ENCODE data around the gene EOLA2. TPM values are rescaled to one million over a fixed set of nuclear protein-coding genes. Genes with fewer than 3 reads are reported as not detected.

EOLA2 gene
- total and polyA plus RNA-seq, 9 of the 15 experiments (the other 6 are each of a cell fraction or from before 2014, with no cell fraction given): 27.7 to 61.5 (median 44.3) TPM

GRCh38 chrX:149939905-149940673 lies 1.8 kb upstream of the EOLA2 start:
- Histone ChIP-seq H3K4me1 (replicated peaks in 1 of 2; ENCODE audit: control insufficient read depth in 2 of 2, insufficient read depth in 2 of 2, low read length in 2 of 2) (peaks cover 0 to 15% of the 10 kb centered on the region in 2 experiments; a peak in 2 of 5 replicates), H3K4me3 (peak overlapping the region; percentile 62), H3K4me2 (ENCODE audit: insufficient read depth, low read length) (peak overlapping the region; percentile 76), H3K27ac (ENCODE audit: extremely low read depth, low read depth, low read length) (peak overlapping the region; percentile 87), H3K79me2 (ENCODE audit: control insufficient read depth, insufficient read depth, low read length) (peaks cover 13% of the 10 kb centered on the region), H3K36me3 (ENCODE audit: control insufficient read depth, insufficient read depth, low read length) (no peaks in the 10 kb centered on the region), H4K20me1 (replicated peaks; ENCODE audit: control insufficient read depth, insufficient read depth, low read length) (no peaks in the 10 kb centered on the region), H3K9ac (ENCODE audit: insufficient read depth in 1 of 2, low read depth in 2 of 2, low read length in 2 of 2) (peak overlapping the region; percentile 75 to 89), H3K27me3 (ENCODE audit: control insufficient read depth in 2 of 2, insufficient read depth in 2 of 2, low read length in 2 of 2) (no peaks in the 10 kb centered on the region), H3K9me3 (replicated peaks; ENCODE audit: control insufficient read depth, insufficient read depth, low read depth, low read length) (no peaks in the 10 kb centered on the region), H2AFZ (ENCODE audit: low read depth, low read length) (peak overlapping the region; percentile 76), H3K9me1 (ENCODE audit: control insufficient read depth, insufficient read depth, low read length) (no peaks in the 10 kb centered on the region)
- CTCF ChIA-PET (ENCODE audit: low intra/inter-chr PET ratio): no interaction called here
- FAIRE-seq (peak; percentile 99), ATAC-seq (peak; percentile 79), DNase-seq (ENCODE audit: extremely low read depth in 1 of 4, low spot score in 3 of 4) (peak; percentile 81 to 97 (median 87))
- POLR2A ChIA-PET: interaction anchor here (0.6 to 0.8 kb wide), 2 partner anchors 327 to 1049 kb away, joined by 3 read pairs; no protein-coding TSS in a partner anchor
- in situ Hi-C loops (cut with MboI): loop anchor here (10.0 kb wide), 1 partner anchor 405 kb away; no protein-coding TSS in a partner anchor
- intact Hi-C loops (cut with micrococcal nuclease): loop anchor here (5.0 kb wide), 1 partner anchor 43 kb away; no protein-coding TSS in a partner anchor
- 0% methylated on average over 12 of the region's 27 CpGs for WGBS (ENCODE audit: insufficient coverage, low coverage, missing lambda C conversion rate)
- TSS peak; percentile 51 for BruUV-seq (replicated peaks)
- TF ChIP-seq MCM5 (IDR thresholded peaks at IDR 0.05; ENCODE audit: low read depth) (no peak), SMARCE1 (IDR thresholded peaks at IDR 0.05) (peak; percentile 64; the same call in 1 of the 2 replicates), HNRNPH1 (optimal IDR thresholded peaks at IDR 0.05; ENCODE audit: low read depth, low read length) (no peak), MAX (CRISPR knock-in tag; IDR thresholded peaks at IDR 0.05) (no peak), CREBBP (IDR thresholded peaks at IDR 0.05; ENCODE audit: low read depth, low read length) (no peak), ILF3 (IDR thresholded peaks at IDR 0.05; ENCODE audit: borderline replicate concordance) (no peak), LEF1 (IDR thresholded peaks at IDR 0.05) (0 out of 2 replicates have a peak, but pooled peaks have one; percentile 39), PCBP1 (IDR thresholded peaks at IDR 0.05; ENCODE audit: low read depth, low read length, poor library complexity, severe bottlenecking) (no peak), ETS1 (conservative IDR thresholded peaks at IDR 0.05; ENCODE audit: control insufficient read depth, low read depth, low read length) (no peak), NFRKB (IDR thresholded peaks at IDR 0.05; ENCODE audit: low read depth) (0 out of 2 replicates have a peak, but pooled peaks have one; percentile 58), CEBPG (CRISPR knock-in tag; IDR thresholded peaks at IDR 0.05) (no peak), CEBPG (tag; conservative IDR thresholded peaks at IDR 0.05 in 1 of 2, IDR thresholded peaks at IDR 0.05 in 1 of 2) (no peak), TARDBP (IDR thresholded peaks at IDR 0.05) (no peak), ZNF785 (CRISPR knock-in tag; IDR thresholded peaks at IDR 0.05) (no peak), EP300 (IDR thresholded peaks at IDR 0.05; ENCODE audit: low read length) (peak; percentile 80; the same call in 1 of the 2 replicates), ZZZ3 (IDR thresholded peaks at IDR 0.05) (no peak), ZNF449 (CRISPR knock-in tag; IDR thresholded peaks at IDR 0.05) (no peak), CHD1 (IDR thresholded peaks at IDR 0.05; ENCODE audit: low read length) (peak; percentile 91), NRF1 (conservative IDR thresholded peaks at IDR 0.05 in 1 of 2, IDR thresholded peaks at IDR 0.05 in 1 of 2) (peak; percentile 49 to 54), YY1 (IDR thresholded peaks at IDR 0.05; ENCODE audit: borderline replicate concordance in 1 of 3, control insufficient read depth in 1 of 3, extremely low read depth in 1 of 3, insufficient read depth in 3 of 3, insufficient read length in 1 of 3, insufficient replicate concordance in 2 of 3, low read depth in 1 of 3, low read length in 2 of 3) (no peak)

Data from K562 (cell line).